ENCODE results near the gene DHX30.

- TF ChIP-seq CTCF (conservative IDR thresholded peaks at IDR 0.05; ENCODE audit: low read depth, low read length) (no peak), RFX5 (IDR thresholded peaks at IDR 0.05; ENCODE audit: low read depth, low read length) (no peak), POLR2A (IDR thresholded peaks at IDR 0.05; ENCODE audit: low read depth, low read length) (no peak), SMC3 (IDR thresholded peaks at IDR 0.05; ENCODE audit: low read depth, low read length) (no peak), FOS (IDR thresholded peaks at IDR 0.05; ENCODE audit: low read depth, low read length) (no peak), RCOR1 (IDR thresholded peaks at IDR 0.05; ENCODE audit: insufficient replicate concordance, low read length) (no peak), MAFK (IDR thresholded peaks at IDR 0.05; ENCODE audit: low read depth, low read length) (no peak), RAD21 (IDR thresholded peaks at IDR 0.05; ENCODE audit: low read length) (no peak), USF2 (IDR thresholded peaks at IDR 0.05; ENCODE audit: low read depth, low read length) (no peak), NFE2L2 (IDR thresholded peaks at IDR 0.05; ENCODE audit: low read depth, low read length) (no peak), MAZ (IDR thresholded peaks at IDR 0.05; ENCODE audit: borderline replicate concordance, low read depth, low read length) (no peak), ELK1 (IDR thresholded peaks at IDR 0.05; ENCODE audit: borderline replicate concordance, low read depth, low read length) (no peak), CEBPB (IDR thresholded peaks at IDR 0.05; ENCODE audit: low read depth, low read length) (no peak)
These were observed 74.4 kb downstream of the DHX30 start for GRCh38 chr3:47877290-47877689.

Measured in IMR-90 (cell line).